GM08714 (cell line): ENCODE measurements around the gene ROBO1.

ENCODE experiments used
- H3K4me3 ChIP-seq: fragments of 200-500 bp; sonication (Bioruptor generic); 2 replicates; pipeline ENCODE4 v1.5.1; 2014; ENCODE audit warnings: mild to moderate bottlenecking, low read length, inconsistent platforms
- ZNF274 ChIP-seq: IDR thresholded peaks from 2 replicates; pipeline ENCODE4 v1.6.1; 2012; ENCODE audit warnings: mild to moderate bottlenecking, low read depth, low read length

ROBO1 gene

DNA sequence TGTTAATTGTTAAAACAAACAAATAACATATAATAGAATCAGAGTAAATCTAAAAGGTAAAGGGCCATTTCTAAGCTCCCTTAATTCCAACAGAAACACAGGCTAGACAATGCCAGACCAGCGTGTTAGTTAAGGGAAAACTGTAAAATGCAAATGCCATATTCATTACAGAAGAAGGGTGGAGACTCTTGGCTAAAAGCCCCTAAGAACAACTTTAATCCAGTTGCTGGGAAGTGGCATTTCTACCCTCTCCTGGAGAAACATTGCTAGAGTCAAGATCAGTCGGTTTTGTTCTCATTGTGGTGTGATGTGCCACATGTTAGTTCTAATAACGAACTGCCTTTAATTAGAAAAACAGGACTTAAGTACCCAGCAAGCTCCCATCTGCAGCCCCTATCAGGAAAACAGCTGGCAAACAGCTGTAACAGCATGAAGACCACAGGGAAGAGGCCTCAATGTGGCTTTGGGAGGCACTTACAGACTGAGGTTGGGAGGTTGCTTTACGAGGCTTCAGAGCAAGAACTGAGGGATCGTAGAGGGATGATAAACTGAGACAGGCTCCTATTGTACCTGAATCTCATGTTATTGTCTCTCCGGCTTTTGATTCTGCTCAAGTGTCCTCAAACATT is 1134.8 kb downstream of the ROBO1 start:
- no peak for TF ChIP-seq ZNF274
- no peak overlapping the region for H3K4me3 ChIP-seq

DNA sequence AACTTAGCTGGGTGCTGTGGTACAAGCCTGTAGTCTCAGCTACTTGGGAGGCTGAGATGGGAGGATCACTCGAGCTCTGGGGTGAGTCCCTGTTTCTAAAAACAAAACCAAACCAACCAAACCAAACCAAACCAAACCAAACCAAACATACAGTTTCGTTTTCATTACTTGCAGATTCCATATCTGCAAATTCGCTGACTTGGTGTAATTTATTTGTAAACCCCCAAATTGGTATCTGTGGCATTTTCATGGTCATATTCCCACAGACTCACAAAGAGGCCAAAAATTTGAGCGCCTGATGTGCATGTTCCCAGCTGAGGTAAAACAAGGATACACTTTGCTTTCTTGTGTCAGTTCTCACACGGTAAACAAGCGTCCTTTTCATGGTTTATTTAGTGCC is 1138.3 kb downstream of the ROBO1 start:
- TF ChIP-seq ZNF274, result no peak
- H3K4me3 ChIP-seq, result no peak overlapping the region

DNA sequence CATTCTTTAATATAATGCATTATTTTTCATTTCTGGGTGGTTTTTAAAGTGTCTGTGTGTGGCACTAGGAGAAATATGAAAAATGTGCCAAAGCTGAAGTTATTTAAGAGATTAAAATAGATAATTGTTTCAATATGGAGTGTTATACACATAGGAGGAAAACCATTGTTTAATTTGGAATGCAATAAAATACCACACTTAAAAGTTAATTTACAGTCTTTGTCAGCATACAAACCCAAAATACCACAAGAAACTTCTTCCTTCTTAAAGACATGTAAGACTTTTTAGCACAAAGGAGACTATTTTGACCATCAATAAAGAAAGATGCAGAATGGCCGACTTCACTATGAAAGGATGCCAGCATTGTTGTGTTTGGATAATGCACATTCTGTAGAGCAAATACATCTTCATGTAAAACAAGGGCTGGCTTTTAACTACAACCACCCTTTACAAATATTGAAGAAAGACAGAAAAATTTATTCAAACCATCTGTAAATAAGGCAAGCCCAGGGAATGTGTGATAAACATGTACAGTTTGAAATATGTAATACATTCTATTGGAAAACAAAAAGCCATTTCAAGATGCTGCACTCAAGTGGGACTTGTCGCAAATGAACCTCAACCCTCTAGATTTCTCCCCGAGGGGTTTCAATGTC is 1146.6 kb downstream of the ROBO1 start:
- no peak overlapping the region for H3K4me3 ChIP-seq
- TF ChIP-seq ZNF274, result no peak

DNA sequence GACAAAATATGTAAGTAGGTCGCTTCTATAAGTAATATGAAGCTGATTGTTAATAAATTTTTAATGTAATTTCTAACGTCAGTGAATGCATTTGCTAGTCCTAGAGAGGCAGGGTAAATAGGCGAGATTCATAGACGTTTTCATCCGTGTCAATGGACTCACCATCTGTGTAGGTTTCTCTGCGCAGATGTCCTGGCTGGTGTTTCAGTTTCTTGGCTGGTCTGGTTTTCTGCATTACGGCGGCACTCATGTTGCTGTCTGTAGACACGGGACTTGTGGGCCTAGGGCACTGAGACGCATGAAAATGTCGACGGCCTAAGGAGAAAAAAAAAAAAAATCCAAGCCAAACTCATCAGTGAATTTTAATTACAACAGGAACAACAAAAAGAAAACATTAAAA is 1153.3 kb downstream of the ROBO1 start:
- TF ChIP-seq ZNF274, result no peak
- no peak overlapping the region for H3K4me3 ChIP-seq

DNA sequence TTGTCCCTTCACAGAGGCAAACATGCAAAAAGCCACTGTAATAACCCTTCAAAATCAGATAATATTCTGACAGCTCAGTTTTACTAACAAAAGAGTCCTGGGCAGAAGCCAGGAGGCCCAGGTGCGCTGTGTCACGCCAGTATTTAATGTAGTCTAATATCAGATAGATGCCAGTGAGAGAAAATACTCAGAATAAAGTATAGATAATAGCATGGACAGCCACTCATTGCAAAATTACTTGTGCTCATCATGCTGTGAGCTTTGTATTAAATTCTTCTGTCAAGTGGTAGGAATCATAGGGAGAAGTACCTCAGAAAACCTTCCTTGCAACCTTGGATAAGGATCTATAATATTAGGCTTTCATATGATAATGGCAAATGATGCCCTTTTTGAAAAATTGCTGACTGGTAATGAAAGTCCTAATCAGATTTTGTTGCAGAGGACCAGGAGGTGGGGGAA is 1154.3 kb downstream of the ROBO1 start:
- TF ChIP-seq ZNF274, result no peak
- H3K4me3 ChIP-seq, result no peak overlapping the region

DNA sequence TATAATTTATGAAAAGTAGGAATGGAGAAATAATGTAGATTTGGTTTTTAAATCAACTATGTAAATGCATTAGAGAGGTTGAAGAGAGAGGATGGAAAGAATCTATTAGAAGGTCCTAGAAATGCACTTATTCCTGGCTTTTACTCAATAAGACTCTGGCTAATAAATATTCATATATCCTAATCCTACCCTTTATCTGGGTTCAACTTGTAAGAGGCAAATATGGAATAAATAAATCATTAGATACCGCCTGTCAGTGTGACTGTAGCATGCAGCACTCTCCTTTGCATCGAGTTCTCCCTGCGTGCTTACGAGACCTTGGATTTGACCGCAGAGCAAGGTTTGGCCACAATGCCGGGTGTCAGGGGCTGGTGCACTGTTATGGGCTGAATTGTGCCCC is 1156.5 kb downstream of the ROBO1 start:
- no peak overlapping the region for H3K4me3 ChIP-seq
- no peak for TF ChIP-seq ZNF274

DNA sequence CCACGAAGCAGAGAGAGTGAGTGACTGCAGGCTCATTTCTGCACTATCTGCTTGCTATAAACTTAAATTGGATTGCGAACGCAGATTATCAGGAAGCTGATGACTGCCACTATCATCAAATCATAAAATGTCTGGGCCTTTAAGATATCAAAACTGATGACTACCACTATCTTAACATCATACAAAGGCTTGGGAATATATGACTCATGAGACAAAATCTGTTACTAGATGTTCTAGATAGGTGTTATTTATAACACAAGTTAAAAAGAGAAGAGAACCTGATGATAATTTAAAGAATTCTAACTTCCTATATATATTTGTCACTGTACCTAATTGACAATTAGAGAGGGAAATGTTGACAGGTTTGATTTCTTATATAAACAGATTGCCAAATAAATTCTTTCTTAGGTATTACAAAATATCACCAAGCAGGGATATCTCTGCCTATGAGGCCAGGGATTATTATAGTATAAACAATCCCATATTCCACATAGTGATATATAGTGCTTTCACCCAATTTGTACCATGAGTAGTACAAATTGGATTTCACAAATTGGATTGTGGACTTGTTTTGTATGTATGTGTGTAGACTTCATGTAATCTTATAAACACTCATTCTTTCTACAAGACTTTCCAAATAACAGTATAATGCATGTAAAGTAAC is 1157.2 kb downstream of the ROBO1 start:
- TF ChIP-seq ZNF274, result no peak
- H3K4me3 ChIP-seq, result no peak overlapping the region

GRCh38 chr3:78606756-78607155 is 1161.0 kb downstream of the ROBO1 start:
- TF ChIP-seq ZNF274, result no peak
- no peak overlapping the region for H3K4me3 ChIP-seq

GRCh38 chr3:78605178-78605577 is 1162.6 kb downstream of the ROBO1 start:
- no peak overlapping the region for H3K4me3 ChIP-seq
- TF ChIP-seq ZNF274, result no peak

GRCh38 chr3:78604341-78604740 is 1163.5 kb downstream of the ROBO1 start:
- no peak overlapping the region for H3K4me3 ChIP-seq
- no peak for TF ChIP-seq ZNF274

DNA sequence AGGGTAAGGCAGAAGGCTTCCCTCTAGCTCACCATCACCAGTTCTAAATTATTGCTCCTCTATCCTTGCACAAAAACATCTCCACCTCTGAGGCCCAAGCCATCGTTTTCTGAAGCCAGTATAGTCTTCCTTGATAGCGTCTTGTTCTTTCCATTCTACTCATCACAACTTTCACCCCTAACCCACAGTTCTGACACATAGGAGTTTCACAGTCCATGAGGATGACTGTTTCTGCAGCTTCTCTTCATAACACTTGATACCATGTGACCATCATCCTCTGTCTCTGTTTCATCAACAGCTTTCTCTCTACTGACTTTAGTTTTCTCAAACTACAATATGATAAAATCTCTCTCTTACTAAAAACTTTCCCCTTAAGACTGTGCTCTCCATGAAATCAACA is 1166.5 kb downstream of the ROBO1 start:
- H3K4me3 ChIP-seq, result no peak overlapping the region
- no peak for TF ChIP-seq ZNF274

DNA sequence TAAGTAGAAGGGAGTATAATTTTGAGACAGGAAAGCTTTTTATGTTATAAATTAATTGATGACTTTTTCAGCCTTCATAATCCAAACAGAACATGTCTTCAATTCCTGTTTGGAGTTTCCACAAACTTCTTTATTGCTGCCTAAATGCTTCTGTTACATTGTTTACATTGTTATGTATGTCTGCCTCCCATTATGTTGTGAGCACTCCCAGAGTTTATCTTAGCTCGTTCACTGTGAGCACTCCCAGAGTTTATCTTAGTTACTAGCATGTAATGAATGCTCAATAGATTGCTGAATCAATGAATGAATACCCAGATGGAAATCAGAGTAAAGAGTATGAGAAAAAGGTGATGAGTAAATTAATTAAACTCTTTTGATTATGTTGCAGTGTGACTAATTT is 1178.0 kb downstream of the ROBO1 start:
- no peak for TF ChIP-seq ZNF274

DNA sequence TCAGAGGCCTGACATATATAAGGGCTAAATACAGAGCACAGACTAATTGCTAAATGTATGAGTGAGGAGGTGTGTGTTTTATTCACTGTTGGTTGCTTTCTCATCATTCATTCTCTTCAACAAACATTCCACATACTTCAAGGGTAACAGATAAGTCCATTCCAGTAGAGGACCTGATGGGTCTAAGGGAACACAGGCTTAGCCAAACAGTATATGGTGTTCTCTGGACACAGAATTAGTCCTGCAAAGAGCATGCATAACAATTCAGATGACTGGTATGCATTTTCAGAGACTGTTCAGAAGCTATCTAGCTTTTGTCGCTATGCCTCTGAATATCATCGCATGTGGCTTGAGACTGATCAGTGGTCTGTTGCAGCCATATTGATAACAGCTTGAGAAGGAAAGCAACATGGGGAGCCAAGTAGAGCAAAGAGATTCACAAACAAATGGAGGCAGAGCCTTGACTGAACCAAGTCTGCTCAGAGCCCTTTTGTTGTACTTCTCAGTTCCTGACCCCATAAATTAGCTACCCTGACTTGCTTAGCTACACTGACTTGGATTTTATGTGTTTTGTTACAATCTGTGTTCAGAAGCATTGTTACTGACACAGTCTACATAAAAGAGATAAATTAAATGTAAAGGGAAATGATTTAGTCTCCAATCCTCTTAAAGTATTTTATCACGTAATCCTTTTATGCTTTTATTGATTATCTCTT is 1178.7 kb downstream of the ROBO1 start:
- no peak overlapping the region for H3K4me3 ChIP-seq
- no peak for TF ChIP-seq ZNF274

More for the DNA sequence above, 1178.0 kb downstream of the ROBO1 start:
- H3K4me3 ChIP-seq, result no peak overlapping the region

DNA sequence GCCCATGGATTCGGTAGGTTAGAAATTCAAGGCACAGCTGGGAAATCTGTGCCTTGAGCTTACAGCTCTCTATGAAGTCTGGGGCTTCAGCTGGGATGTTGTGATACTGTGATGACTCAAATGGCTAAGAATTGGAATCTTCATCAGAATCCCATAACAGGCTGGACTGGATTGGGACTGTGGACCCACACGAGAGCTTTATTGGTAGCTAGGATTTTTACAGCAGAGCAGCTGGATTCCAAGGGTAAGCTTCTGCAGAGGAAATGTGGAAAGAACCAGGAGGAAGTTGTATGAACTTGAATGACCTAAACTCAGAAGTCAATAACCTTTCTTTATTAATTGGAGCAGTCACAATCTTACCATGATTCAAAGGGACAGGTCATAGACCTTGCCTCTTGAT is 1187.1 kb downstream of the ROBO1 start:
- TF ChIP-seq ZNF274, result no peak
- H3K4me3 ChIP-seq, result no peak overlapping the region
